Measurements from ENCODE around the gene KRT85. TPM values are rescaled to one million over a fixed set of nuclear protein-coding genes. Genes with fewer than 3 reads are reported as not detected.

The KRT85 gene
- total RNA-seq, 1 donor from 2014 or later, result not detected

- no peaks in the 10 kb centered on the region for H3K4me1 ChIP-seq (ENCODE audit: insufficient read depth, low read length)
- no peak overlapping the region for H2AFZ ChIP-seq (ENCODE audit: low read depth, low read length)
- no peak overlapping the region for H3K27ac ChIP-seq (ENCODE audit: low read depth, low read length)
- Mint-ChIP-seq H3K4me3 (ENCODE audit: unreplicated experiment) (no peak overlapping the region), H3K9me3 (ENCODE audit: unreplicated experiment) (no peaks in the 10 kb centered on the region), H3K27me3 (ENCODE audit: low read depth, unreplicated experiment) (peaks cover 88% of the 10 kb centered on the region), H3K4me1 (ENCODE audit: low read depth, unreplicated experiment) (no peaks in the 10 kb centered on the region), H3K27ac (ENCODE audit: unreplicated experiment) (no peak overlapping the region), H3K36me3 (ENCODE audit: low read depth, unreplicated experiment) (no peaks in the 10 kb centered on the region)
- no peak for TF ChIP-seq EZH2 (IDR thresholded peaks at IDR 0.05; ENCODE audit: insufficient read depth, low read length)
- TF ChIP-seq CTCF (IDR thresholded peaks at IDR 0.05; ENCODE audit: insufficient read depth, low read depth, low read length), result no peak
- H4K20me1 ChIP-seq (ENCODE audit: insufficient read depth, low read length), result no peaks in the 10 kb centered on the region
- DNase-seq (ENCODE audit: low read depth), result no peak
- no peaks in the 10 kb centered on the region for H3K36me3 ChIP-seq (ENCODE audit: insufficient read depth, low read length)
- FAIRE-seq, result no peak
- H3K9ac ChIP-seq (ENCODE audit: low read length), result no peak overlapping the region
- no peaks in the 10 kb centered on the region for H3K79me2 ChIP-seq (ENCODE audit: insufficient read depth, low read length)
- H3K27me3 ChIP-seq (ENCODE audit: insufficient read depth, low read length), result peaks cover 17% of the 10 kb centered on the region
- no peaks in the 10 kb centered on the region for H3K9me3 ChIP-seq (ENCODE audit: insufficient read depth, low read depth, low read length)
- no peak overlapping the region for H3K4me3 ChIP-seq (ENCODE audit: insufficient read depth, low read depth, low read length)
- H3K4me2 ChIP-seq (ENCODE audit: low read length), result no peak overlapping the region
These were observed 32.5 kb upstream of the KRT85 start for GRCh38 chr12:52399756-52400155.

GRCh38 chr12:52398176-52398575, 30.9 kb upstream of the KRT85 start:
- FAIRE-seq (no peak), DNase-seq (ENCODE audit: low read depth) (no peak)
- no peaks in the 10 kb centered on the region for H3K9me3 ChIP-seq (ENCODE audit: insufficient read depth, low read depth, low read length)
- H3K27me3 ChIP-seq (ENCODE audit: insufficient read depth, low read length), result peaks cover 17% of the 10 kb centered on the region
- TF ChIP-seq CTCF (IDR thresholded peaks at IDR 0.05; ENCODE audit: insufficient read depth, low read depth, low read length), result no peak
- no peak for TF ChIP-seq EZH2 (IDR thresholded peaks at IDR 0.05; ENCODE audit: insufficient read depth, low read length)
- H4K20me1 ChIP-seq (ENCODE audit: insufficient read depth, low read length), result no peaks in the 10 kb centered on the region
- Mint-ChIP-seq H3K4me1 (ENCODE audit: low read depth, unreplicated experiment) (no peaks in the 10 kb centered on the region), H3K27me3 (ENCODE audit: low read depth, unreplicated experiment) (peaks cover 84% of the 10 kb centered on the region), H3K36me3 (ENCODE audit: low read depth, unreplicated experiment) (no peaks in the 10 kb centered on the region), H3K4me3 (ENCODE audit: unreplicated experiment) (no peak overlapping the region), H3K27ac (ENCODE audit: unreplicated experiment) (no peak overlapping the region), H3K9me3 (ENCODE audit: unreplicated experiment) (no peaks in the 10 kb centered on the region)
- H3K9ac ChIP-seq (ENCODE audit: low read length), result no peak overlapping the region
- H3K4me3 ChIP-seq (ENCODE audit: insufficient read depth, low read depth, low read length), result no peak overlapping the region
- no peak overlapping the region for H3K27ac ChIP-seq (ENCODE audit: low read depth, low read length)
- no peak overlapping the region for H2AFZ ChIP-seq (ENCODE audit: low read depth, low read length)
- no peaks in the 10 kb centered on the region for H3K4me1 ChIP-seq (ENCODE audit: insufficient read depth, low read length)
- H3K36me3 ChIP-seq (ENCODE audit: insufficient read depth, low read length), result no peaks in the 10 kb centered on the region
- no peak overlapping the region for H3K4me2 ChIP-seq (ENCODE audit: low read length)
- H3K79me2 ChIP-seq (ENCODE audit: insufficient read depth, low read length), result no peaks in the 10 kb centered on the region

GRCh38 chr12:52396656-52397055, 29.4 kb upstream of the KRT85 start:
- H3K9ac ChIP-seq (ENCODE audit: low read length), result no peak overlapping the region
- peaks cover 17% of the 10 kb centered on the region for H3K27me3 ChIP-seq (ENCODE audit: insufficient read depth, low read length)
- no peaks in the 10 kb centered on the region for H4K20me1 ChIP-seq (ENCODE audit: insufficient read depth, low read length)
- H3K79me2 ChIP-seq (ENCODE audit: insufficient read depth, low read length), result no peaks in the 10 kb centered on the region
- H3K9me3 ChIP-seq (ENCODE audit: insufficient read depth, low read depth, low read length), result no peaks in the 10 kb centered on the region
- no peak overlapping the region for H3K4me3 ChIP-seq (ENCODE audit: insufficient read depth, low read depth, low read length)
- TF ChIP-seq CTCF (IDR thresholded peaks at IDR 0.05; ENCODE audit: insufficient read depth, low read depth, low read length) (no peak), EZH2 (IDR thresholded peaks at IDR 0.05; ENCODE audit: insufficient read depth, low read length) (no peak)
- FAIRE-seq, result no peak
- peaks cover 75% of the 10 kb centered on the region for H3K27me3 Mint-ChIP-seq (ENCODE audit: low read depth, unreplicated experiment)
- H3K27ac ChIP-seq (ENCODE audit: low read depth, low read length), result no peak overlapping the region
- H3K27ac Mint-ChIP-seq (ENCODE audit: unreplicated experiment), result no peak overlapping the region
- no peaks in the 10 kb centered on the region for H3K4me1 ChIP-seq (ENCODE audit: insufficient read depth, low read length)
- H3K4me1 Mint-ChIP-seq (ENCODE audit: low read depth, unreplicated experiment), result peaks cover 2% of the 10 kb centered on the region
- H3K4me2 ChIP-seq (ENCODE audit: low read length), result no peak overlapping the region
- no peak for DNase-seq (ENCODE audit: low read depth)
- no peak overlapping the region for H3K4me3 Mint-ChIP-seq (ENCODE audit: unreplicated experiment)
- no peaks in the 10 kb centered on the region for H3K36me3 Mint-ChIP-seq (ENCODE audit: low read depth, unreplicated experiment)
- H3K9me3 Mint-ChIP-seq (ENCODE audit: unreplicated experiment), result no peaks in the 10 kb centered on the region
- no peaks in the 10 kb centered on the region for H3K36me3 ChIP-seq (ENCODE audit: insufficient read depth, low read length)
- H2AFZ ChIP-seq (ENCODE audit: low read depth, low read length), result no peak overlapping the region

All from astrocyte (in vitro differentiated cells and primary cell).